Posterior cingulate gyrus (tissue), 11 donors: ENCODE measurements around the gene AUTS2.
A peak's percentile ranks its signal among the peaks of the same experiment; 100 is the strongest.

Experiments
- DNase-seq, 10 donors: peaks; one replicate each; pipeline versions ENCODE4 v3.0.0 to v3.0.0-alpha.2; 2020 to 2021; ENCODE audit warnings: mixed read lengths in 3 of 10
- intact Hi-C: fragments of 100-400 bp; cut with DNase I; formaldehyde crosslinking; loops from one replicate; pipeline ENCODE4 v1.15.1; 2023

Gene AUTS2

GRCh38 chr7:70599446-70600190 is 1001.3 kb downstream of the AUTS2 start:
- DNase-seq: no peak
- intact Hi-C loops: no loop called here

DNA sequence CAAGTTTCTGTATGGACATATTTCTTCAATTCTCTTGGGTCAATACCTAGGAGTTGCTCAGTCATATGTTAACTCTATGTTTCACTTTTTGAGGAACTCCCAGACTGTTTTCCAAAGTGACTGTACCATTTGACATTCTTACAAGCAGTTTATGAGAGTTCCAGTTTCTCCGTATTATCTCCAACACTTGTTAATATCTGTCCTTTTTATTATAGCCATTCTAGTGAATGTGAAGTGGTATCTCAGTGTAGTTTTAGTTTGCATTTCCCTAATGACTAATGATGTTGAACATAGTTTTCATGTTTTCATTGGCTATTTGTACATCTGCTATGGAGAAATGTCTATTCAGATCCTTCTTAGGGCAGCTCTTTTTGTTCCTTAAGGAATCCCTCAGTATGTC is 1002.7 kb downstream of the AUTS2 start:
- DNase-seq: no peak
- intact Hi-C loops: no loop called here

GRCh38 chr7:70602117-70602516 is 1003.8 kb downstream of the AUTS2 start:
- intact Hi-C loops: no loop called here
- no peak for DNase-seq

DNA sequence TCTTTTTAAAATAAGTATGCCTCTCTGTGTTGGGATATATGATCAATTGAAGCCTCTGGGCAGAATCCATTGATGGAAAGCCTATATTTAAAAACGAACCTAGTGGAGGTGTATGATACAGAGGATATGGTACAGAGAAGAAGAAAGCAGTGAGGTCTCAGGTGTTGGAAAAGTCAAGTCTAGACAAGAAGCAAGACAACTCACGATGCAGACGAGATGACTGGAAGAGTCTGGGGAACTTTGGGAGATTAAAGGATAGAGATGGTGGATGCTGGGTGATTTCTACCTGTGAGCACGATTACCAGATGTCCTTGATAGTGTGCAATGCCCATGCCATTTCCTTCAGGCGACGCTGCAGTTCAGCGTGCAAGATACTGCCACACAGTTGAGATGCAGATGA is 1009.0 kb downstream of the AUTS2 start:
- no peak for DNase-seq
- intact Hi-C loops: no loop called here

DNA sequence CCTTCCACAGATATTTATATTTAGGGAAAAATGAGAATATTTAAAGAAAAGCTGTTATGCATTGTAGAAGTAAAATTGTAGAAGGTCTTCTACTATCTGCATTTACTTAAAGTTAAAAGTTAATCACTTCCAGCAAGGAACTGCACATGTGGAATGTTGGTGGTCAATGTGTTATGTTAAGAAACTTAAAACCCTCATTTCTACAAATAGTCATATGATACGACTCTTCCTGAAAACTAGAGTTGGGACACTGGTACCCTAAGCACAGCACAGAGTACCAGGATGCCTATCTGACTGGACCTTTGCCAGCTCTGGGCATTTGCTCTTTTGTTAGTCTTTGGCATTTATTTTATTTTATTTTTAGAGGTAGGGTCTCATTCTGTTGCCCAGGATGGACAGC is 1009.5 kb downstream of the AUTS2 start:
- intact Hi-C loops: no loop called here
- DNase-seq: no peak

GRCh38 chr7:70608229-70608628 is 1010.0 kb downstream of the AUTS2 start:
- DNase-seq: no peak
- intact Hi-C loops: no loop called here

DNA sequence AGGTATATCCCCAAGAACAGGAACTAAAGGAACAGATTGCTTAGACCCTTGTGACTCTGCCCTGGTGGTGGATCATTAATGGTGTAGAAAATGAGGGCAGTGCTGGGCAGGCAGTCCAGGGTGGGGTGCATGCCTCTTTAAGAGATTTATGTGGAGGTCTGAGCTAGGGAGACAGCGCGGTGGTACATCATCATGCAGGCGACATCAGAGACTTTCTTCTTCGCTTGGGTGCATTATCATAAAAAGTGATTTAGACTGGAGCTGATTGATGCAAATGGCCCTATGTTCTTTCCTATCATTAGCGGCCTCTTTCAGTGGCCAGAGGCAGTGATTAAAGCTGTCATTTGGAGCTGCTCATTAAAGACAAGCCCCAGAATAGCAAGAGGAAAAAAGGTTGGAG is 1014.5 kb downstream of the AUTS2 start:
- intact Hi-C loops: no loop called here
- no peak for DNase-seq

DNA sequence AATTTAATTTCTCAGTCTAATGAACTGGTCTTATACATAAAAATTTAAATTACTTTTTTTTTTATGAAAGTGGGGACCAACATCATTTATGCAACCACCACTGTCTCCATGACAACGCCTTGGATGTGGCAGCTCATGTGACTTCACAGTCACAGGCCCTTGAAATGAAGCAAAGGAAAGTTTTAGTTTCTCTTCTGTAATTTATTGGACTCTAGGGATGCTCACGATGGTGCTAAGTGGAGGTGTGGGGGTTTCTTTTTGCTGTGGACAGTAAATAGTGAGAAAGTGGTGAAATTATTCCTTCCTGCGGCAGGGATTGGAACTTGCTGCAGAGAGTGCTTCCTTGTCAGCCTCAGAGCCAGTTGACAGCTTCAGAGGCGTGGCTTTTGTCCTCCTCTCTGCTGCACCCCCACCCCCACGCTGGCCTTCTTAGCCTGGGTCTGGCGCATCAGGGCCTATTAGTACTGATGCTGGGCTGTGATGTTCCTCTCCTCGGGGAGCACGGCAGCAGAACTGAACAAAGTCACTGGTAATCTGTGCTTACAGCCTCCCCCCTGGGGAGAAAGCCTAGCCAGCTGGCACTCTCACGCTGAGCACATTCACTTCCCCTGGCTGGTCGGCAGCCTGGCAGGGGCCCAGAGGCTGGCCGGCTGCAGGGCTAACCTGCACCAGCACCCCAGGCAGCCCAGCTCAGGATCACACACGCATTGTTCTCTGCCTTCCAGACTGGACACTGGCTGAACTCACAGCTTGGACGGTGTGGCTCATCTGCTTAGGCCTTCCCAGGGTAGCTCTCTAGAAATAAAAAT is 1016.2 kb downstream of the AUTS2 start:
- intact Hi-C loops: no loop called here
- peak; percentile 22 to 90 (median 54) for DNase-seq

GRCh38 chr7:70615066-70615606 is 1016.9 kb downstream of the AUTS2 start:
- DNase-seq: no peak

GRCh38 chr7:70616211-70616610 is 1017.9 kb downstream of the AUTS2 start:
- intact Hi-C loops: no loop called here
- no peak for DNase-seq

More at GRCh38 chr7:70615066-70615606, 1016.9 kb downstream of the AUTS2 start:
- intact Hi-C loops: no loop called here

DNA sequence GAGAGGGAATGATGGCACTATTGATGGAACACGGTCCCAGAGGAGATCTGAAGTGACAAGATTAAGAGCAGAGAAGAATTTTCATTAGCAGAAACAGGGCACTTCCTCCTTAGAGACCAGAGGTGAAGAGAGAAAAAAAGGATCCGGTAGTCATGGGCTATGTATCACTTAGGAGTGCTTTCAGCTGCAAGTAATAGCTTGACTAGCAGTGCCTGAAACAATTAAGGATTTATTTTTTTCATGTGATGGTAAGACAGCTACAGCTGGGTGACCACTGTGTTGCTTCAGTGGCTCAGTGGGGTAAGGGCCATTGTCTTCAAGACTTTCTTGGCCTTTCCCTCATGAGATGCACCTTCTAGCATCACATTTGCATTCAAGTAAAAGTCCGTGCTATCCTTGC is 1018.5 kb downstream of the AUTS2 start:
- DNase-seq: no peak
- intact Hi-C loops: no loop called here

DNA sequence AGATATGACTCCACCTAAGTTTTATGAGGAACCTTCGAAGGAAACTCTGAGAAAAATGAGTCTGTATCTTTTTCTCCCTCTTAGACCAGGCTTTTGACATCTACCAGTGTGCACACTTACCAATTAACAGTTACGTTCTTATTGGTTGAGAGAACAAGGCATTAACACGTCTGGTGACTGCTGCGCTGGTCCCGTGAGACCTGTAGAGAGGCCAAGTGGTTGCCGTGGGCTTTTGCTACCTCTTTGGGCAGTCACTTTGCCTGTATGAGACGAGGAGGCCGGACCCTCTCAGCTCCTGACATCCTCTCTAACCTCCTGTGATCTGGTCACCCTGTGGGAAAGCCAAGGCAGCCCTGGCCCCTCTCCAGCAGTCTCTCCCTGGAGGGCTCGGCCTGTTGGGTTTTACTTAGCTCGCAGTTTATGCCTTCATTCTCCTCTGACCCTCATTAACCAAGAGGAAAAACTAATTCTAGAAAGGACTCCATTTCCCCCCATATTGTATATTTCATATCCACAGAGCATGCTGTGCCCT is 1019.8 kb downstream of the AUTS2 start:
- DNase-seq: peak in 1 of 10 donors; percentile 55
- intact Hi-C loops: no loop called here

GRCh38 chr7:70619130-70619529 is 1020.9 kb downstream of the AUTS2 start:
- DNase-seq: peak in 1 of 10 donors; percentile 74

DNA sequence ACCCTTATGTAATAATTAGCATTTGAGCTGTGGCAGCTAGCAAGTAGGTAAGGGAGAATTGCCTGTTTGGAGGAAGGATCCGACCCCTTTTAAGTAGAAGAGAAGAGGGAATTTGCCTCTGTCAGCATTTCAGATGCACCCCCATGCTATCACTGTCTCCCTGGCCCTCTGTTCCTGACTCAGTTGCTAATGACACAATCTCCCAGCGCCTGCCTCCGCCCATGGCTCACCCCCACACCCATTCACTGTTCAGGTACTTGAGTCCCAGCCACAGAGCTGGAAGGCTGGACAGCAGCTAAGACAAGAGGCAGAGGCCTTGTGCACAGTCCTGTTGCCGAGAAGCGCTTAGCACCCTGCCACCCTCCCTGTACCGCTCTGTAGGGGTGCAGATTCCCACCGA is 1021.4 kb downstream of the AUTS2 start:
- intact Hi-C loops: no loop called here
- DNase-seq: peak in 1 of 10 donors; percentile 52

More at GRCh38 chr7:70619130-70619529, 1020.9 kb downstream of the AUTS2 start:
- intact Hi-C loops: no loop called here

DNA sequence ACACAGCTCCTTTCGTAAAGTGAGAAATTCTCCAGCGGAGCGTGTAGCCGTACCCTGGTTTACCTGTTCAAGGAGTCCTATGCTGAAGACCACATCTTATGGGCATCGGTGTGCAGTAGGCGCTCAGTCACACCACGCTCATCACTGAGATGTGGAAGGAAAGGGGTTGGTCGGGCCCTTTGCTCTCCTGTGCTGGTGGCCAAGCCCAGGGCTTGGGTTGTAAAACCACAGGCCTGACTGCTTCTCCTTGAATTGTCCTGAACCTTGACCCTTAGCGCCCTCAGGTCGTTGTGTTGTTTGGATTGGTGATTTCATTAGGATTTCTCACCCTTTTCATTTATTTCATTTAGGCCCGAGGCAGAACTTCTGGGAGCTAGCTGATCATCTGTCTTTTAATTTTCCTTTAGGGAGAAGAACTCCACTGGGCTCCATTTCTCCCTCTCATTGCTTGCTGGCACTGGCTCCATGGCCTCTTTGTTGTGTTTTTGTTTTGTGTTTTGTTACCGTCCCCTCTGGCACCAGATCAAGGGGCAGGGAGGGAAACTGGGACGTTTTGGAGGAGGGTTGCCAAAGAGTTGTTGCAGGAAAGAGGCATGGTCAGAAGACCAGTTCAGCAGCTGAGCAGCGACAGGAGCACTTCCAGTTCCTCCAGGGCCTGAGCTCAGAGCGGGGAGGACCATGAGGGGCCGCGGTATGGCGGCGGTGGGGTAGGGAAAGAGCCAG is 1022.2 kb downstream of the AUTS2 start:
- DNase-seq: peak in 3 of 10 donors; percentile 19 to 77 (median 21)
- intact Hi-C loops: no loop called here

- no peak for DNase-seq
- intact Hi-C loops: no loop called here
These were observed 1023.8 kb downstream of the AUTS2 start for GRCh38 chr7:70621954-70622600.

DNA sequence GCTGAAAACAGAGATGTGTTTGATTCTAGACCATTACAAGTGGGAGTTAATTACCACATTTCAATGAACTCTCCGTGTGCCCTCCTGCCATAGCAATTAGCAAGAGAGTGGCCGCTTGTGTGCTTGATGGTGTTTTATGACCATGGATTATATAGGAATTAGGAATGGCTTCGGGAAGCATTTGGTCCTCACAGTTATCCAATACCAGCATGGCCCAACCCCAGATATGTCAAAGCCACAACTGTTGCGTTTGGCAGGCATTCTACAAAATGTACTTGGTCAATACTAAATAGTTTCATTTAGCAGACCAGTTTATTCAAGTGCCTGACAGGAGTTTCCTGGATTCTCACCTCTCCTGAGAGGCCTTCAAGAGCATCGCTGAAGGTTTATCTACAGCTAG is 1024.7 kb downstream of the AUTS2 start:
- intact Hi-C loops: no loop called here
- DNase-seq: no peak

- no peak for DNase-seq
- intact Hi-C loops: no loop called here
These were observed 1026.3 kb downstream of the AUTS2 start for GRCh38 chr7:70624500-70625103.

DNA sequence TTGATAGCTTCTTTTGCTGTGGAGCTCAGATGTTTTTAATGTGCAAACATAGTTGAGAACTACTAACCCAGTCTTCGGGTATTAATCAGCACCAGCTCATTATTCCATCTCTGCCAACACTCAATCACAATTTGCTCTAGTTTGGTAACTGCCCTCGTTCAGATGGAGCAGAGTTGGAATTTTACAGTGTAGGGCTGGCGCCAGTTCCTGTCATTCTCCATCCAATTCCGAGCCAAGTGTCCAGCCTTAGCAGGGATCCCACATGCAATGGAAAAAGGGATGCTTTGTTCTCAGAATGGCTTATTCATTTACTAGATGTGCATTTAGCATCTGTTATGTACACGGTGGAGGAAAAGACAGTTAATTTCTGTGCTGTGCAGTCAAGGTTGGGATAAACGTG is 1029.2 kb downstream of the AUTS2 start:
- intact Hi-C loops: no loop called here
- no peak for DNase-seq

DNA sequence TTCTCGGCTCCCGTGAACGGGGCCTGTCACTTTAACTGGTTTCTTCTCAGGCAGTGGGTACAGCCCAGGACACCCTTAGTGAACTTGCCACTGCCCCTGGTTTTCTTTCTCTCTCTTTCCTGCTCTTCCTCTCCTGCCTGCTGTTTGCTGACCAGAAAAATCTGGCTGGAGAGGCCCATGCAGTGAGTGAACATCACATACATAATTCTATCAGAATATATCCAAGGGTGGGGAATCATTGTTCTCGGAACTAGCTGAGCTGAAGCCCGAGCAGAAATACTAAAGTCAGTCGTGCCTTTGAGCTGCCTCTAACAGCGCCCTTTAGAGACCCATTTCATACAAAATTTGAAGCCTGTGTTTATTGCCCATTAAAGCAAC is 1032.2 kb downstream of the AUTS2 start:
- intact Hi-C loops: no loop called here

More for the DNA sequence above, 1032.2 kb downstream of the AUTS2 start:
- no peak for DNase-seq
